Esophagus squamous epithelium (tissue), 4 donors: Measurements from ENCODE around the gene ST8SIA1.

Experiments used
- POLR2A ChIP-seq, 4 donors: fragments of 450-650 bp; IDR thresholded peaks; one replicate each; pipeline ENCODE4 v1.6.1; 2017; ENCODE audit warnings: antibody characterized with exemption in 4 of 4, mild to moderate bottlenecking in 4 of 4, moderate library complexity in 3 of 4
- TF ChIP-seq, protein P1 (sequence below), 6 experiments: fragments of 450-650 bp in 4 of 6; fragments of 200-600 bp in 2 of 6; sonication (generic) in 2 of 6; IDR thresholded peaks; one replicate each; pipeline ENCODE4 v1.5.1; 2016 to 2019; ENCODE audit warnings: antibody characterized with exemption in 6 of 6, mild to moderate bottlenecking in 4 of 6, moderate library complexity in 4 of 6

DNA sequence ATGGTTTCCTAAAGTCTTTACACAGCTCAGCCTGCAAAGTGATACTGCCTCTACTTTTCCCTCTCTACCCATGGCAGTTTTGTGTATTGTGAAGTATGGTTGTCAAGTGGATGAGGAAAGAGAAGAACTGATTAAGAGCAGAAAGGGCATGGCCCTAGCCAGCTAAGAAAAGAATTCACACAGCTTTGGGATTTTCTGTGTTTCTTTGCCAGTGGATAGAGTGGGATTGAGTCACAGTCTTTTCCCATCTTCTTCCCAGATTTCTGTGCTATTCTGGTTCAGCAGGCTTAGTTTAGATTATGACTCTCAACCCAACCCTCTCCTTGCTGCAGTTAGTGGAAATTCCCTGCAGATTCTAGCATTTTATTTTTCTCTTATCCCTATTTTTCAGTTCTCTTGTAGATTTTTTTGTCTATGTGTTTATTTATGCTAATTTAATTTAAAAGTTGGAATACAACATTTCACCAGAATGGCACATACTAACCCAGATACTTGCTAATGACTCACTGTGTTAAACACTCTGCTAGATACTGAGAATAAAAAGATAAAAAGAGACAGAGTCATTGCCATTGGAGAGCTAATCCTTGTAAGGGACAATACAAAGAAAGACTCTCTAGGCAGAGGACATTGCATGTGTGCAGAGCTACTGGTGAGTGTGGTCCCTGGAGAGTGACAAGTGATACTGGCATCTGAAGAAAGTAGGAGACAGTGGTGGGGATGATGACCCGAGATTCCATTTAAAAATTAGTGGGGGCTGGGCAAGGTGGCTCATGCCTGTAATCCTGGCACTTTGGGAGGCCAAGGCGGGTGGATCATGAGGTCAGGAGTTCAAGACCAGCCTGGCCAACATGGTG is 106.3 kb downstream of the ST8SIA1 start:
- TF ChIP-seq, protein P1, sequence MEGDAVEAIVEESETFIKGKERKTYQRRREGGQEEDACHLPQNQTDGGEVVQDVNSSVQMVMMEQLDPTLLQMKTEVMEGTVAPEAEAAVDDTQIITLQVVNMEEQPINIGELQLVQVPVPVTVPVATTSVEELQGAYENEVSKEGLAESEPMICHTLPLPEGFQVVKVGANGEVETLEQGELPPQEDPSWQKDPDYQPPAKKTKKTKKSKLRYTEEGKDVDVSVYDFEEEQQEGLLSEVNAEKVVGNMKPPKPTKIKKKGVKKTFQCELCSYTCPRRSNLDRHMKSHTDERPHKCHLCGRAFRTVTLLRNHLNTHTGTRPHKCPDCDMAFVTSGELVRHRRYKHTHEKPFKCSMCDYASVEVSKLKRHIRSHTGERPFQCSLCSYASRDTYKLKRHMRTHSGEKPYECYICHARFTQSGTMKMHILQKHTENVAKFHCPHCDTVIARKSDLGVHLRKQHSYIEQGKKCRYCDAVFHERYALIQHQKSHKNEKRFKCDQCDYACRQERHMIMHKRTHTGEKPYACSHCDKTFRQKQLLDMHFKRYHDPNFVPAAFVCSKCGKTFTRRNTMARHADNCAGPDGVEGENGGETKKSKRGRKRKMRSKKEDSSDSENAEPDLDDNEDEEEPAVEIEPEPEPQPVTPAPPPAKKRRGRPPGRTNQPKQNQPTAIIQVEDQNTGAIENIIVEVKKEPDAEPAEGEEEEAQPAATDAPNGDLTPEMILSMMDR (IDR thresholded peaks at IDR 0.05), result no peak
- no peak for TF ChIP-seq POLR2A (IDR thresholded peaks at IDR 0.05)
